ENCODE results near the gene RHOH.

RHOH gene

DNA sequence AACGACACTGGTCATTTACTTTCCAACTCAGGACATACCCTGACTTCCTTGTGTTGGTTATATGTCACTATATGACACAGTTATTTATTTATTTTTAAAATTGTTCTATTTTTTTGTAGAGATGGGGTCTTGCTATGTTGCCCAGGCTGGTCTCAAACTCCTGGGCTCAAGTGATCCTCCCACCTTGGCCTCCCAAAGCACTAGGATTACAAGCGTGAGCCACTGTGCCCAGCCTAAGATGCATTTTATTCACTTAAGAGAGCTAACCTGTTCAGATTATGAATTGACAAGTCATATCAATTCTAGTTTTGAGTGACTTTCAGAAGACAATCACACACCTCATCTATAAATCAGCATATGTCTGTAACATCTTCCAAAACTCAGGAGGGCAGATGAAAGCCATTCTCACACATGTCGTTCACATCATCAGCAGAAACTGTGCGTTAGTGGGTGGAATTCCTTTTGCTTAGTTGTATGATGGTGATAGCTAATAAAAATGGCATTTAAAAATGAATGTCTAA is 9.4 kb upstream of the RHOH start:
- no peak for DNase-seq

DNA sequence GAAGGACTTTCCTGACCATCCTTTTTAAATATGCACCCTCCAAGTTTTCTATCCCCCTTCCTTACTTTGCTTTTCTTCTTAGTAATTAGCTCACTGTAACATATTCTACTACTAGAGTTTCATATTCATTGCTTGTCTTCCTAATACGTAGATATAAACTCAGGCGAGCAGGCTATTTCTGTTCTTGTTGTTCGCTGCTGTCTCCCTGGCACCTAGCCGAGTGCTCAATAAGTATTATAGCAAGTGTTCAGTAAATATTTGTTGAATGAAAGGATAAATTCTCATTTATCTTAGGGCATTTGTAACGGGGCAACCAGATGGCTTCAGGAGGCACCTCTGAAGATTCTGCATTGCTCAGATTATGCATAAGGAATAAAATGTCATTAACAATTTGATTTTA is 6.8 kb upstream of the RHOH start:
- peak in 1 of 56 donors; percentile 38 for DNase-seq

DNA sequence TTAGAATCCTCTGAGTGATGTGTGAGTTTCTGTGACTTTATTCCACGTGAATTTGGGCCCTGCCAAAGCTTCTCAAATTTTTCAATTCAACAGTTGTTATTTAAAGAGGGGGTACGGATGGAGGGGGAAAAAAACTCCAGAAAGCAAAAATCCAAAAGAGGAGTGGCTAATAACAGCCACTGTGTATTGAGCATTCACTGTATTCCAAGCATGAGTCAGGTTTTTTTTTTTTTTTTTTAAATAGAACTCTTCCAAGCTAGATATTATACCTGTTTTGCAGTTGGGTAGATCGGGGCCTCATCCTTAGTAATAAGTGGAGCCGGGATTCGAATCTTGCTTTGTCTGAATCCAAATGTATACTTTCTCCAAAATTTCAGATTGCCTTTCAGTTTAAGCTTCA is 6.4 kb upstream of the RHOH start:
- no peak for DNase-seq

DNA sequence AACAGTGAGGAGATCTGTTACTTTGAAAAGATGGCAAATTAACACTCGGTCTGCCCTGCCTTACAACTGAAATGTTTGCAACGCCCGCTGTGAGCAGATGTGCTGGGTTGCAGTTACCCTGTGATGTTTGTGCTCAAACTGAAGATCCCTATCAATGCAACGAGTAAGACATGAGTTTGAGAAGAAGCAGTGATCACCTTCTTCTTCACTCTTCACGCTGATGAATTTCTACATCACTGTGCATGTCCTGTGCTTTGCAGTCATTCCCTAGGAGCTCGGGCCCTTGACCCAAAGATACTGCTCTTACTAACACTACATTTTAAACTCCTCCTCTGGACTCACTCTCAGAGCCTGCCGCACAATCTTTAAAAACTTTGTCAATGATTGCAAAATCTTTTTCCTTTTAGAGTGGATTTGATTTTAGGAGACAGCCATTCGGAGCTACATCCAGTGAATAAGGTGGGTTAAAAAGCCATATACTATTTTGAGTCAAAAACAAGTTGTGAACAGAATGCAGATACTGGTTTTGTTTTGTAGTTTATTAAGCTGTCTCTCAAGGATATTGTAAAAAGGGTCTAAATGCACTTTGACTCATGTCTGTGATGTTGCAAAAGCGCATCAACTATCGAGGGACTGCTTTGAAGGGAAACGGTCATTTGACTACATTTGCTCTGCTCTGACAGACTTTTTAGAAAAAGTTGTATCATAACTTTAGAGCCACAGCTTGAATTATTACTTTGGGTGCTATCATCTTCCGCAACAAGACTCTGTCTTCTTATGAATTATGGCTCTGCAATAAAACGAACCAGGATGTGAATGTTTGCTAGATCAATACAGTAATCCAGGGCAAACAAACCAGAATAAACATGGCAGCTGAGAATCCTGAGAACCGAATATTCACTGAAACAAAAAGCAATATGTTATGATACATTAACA is 5.7 kb upstream of the RHOH start:
- DNase-seq = no peak

DNA sequence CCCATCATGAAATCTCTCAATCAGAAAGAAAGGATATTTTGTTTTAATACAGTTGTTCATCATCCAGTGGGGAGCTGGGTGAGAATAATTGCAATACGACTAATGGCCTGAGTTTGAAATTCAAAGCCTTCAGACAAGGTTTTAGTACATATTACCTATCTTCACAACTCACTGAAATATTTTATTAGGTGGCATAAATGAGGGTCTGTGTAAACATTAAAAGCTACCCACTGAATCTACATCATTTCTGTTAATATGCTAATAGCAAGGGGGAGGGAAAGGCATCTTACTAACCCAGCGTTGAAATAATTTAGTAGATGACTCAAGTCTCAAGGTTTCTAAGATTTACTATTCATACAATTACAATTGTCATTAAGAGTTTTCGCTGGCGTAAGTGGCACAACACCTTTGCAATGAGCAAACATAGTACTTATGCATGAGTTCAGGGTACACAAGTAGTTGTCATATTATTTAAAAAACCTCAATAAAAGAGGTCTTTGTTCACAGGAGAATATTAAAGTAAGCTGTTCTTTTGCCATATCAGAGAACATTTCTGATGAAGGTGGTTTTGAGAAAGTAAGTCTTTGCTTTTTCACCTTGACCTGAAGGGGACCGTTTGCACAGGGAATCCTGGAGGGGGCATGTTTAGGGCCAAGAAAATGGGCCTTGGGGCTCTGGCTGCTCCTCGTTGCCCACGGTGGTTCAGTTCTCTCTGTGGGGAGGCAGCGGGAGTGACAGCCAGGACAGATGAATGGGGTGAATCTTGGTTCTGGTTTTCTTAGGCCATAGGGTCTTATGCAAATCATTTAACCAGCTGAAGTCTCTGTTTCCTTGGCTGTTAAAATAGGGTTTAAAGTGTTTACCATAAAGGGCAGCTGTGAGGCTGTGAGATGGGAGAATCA is 4.5 kb upstream of the RHOH start:
- no peak for DNase-seq

DNA sequence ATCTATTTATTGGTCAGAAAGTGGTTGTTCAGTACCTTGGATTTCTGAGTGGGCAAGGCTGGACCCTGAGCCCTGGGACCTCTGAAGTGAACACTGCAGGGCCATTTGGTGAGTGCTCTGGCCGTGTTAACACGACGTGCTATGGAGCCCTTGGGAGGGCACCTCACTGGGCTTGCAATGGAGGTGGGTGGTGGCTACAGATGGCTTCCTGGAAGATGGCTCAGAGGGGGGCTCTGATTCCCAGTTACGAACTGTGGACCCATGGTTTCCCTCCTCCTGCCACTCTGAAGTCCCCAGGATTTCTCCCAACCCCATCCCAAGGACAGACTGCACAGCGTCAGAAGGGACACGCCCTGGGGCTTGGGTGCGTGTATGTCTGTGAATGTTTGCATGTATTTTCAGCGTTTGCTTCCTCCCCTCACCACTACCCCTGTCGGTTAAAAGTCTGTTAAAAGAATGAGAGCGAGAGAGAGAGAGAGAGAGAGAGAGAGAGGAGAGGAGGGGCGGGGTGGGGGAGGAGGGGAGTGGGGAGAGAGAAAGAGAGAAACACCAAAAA is 3.7 kb upstream of the RHOH start:
- DNase-seq = no peak

DNA sequence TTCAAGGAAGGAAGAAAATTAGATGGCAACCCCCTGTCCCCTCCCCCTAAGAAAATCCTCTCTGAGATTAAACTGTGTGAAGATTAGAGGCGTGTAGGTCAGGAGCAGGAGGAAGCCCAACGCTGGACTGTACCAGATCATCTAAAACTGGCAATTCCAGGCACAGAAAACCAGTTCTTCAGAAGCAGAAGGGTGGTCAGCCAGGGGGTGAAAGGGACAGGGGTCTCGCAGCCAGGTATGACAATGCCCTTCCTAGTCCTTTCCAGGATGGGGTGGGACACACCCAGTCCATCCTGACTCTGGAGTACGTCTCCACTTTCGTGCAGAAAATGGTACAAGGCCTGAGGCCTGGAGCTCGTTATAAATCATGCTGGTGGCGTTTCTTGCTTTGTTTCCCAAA is 3.3 kb upstream of the RHOH start:
- no peak for DNase-seq

DNA sequence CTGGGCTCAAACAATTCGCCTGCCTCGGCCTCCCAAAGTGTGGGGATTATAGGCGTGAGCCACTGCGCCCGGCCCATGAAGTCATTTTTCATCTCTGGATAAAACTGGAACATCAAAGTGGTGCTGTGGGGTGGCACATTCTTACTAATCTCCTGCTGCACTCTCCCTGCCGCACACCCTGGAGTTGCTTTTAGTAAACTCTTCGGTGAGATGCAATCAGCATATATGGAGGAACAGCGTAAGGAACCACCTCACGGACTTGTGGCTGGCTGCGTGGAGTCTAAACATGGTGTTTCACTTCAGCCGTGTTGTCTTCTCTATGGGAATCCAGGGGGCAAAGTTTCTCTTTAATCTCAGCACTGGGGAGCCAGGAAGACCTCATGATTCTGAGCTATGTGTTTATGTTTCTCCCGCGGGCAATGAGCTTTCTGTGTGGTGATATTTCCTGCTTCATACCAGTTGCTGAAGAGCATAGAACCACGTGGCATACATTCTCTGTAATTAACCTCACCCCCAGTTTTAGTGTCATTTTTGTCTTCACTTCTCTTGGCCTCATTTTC is 2.1 kb upstream of the RHOH start:
- no peak for DNase-seq

DNA sequence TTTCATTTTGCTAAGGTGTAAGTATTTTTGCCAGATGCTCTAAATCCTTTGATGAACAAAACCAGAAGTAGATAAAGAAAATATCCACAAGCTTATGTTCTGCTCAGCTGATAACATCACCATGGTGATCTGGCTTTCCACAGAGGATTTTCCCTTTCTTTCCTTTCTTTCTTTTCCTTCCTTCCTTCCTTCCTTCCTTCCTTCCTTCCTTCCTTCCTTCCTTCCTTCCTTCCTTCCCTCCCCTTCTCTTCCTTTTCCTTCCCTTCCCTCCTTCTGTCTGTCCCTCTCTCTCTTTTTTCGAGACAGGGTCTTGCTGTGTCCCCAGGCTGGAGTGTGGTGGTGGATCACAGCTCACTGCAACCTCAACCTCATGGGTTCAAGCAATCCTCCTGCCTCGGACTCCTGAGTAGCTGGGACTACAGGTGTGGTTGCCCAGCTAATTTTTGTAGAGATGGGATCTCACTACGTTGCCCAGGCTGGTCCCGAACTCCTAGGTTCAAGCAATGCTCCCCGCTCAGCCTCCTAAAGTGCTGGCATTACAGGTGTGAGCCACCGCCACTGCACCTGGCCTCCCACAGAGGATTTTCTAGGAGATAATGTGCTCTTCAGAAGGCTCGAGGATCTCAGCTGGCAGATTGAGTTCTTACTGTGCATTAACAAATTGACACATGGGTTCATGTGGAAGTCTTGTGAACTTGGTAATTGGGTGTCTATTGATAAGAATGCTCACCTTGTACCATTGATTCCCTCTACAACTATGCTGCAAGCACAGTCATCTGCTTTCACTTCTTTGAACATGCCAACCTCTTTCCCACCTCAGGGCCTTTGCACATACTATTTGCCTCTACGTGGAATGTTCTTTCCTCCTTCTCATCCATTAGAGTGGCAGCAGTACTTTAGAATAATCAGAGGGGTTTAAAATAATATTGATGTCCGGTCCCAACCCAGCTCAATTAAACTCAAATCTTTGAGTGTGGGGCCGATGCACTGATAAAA is 1.4 kb upstream of the RHOH start:
- DNase-seq = no peak

DNA sequence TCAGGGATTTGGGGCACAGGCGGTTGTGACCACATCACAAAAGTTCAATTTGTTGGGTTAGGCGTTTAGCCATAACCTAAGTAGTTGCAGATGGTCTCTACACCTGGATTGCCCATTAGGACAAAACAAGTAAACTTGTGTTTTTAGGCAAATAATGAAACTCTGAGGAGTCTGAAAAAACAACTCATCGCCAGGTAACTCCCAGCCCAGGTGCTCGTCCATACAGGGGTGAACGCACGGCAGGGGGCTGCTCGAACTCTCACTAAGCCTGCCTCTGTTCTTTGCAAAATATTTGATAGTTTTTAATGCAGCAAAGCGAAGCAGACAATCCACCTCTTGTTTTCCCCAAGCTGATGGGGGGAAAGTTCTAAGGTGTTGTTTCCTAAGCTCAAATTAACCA is 559 bp upstream of the RHOH start:
- DNase-seq = no peak

DNA sequence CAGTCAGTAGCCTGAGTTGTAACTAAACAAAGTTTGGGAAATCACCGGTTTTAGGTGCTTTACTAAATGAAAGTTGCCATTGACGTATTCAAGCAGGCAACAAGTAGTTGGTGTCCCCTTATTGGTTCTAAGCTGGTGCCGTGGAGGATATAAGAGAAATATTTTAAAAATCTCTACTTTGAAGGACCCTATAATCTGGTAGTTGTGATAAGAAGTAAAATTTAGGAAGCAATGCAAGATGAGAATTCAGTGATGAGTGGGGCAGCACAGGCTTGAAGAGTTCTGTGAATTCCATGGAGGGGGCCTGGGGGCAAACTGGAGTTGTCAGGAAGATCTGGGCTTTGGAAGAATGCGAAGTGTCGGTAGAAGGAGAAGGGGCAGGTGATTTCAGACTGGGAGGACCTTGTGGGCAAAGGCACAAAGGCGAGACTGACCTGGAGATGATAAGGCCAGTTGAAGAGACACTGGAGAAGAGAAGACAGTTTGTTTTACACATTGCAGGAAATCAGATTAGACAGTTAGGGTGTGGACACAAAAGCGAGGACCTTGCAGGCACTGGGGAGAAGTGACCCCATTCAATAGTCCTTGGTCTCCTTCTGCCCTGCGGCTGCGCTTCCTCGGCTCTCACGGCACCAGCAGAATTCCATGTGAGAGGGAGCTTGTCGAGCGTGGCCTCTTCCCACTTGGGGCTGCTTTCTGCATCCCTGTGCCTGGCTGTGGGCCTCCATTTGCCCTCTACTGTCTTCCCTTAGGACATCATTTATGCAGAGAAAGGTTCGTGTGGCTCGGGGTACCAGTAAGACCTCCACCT is 1.3 kb downstream of the RHOH start:
- no peak for DNase-seq

DNA sequence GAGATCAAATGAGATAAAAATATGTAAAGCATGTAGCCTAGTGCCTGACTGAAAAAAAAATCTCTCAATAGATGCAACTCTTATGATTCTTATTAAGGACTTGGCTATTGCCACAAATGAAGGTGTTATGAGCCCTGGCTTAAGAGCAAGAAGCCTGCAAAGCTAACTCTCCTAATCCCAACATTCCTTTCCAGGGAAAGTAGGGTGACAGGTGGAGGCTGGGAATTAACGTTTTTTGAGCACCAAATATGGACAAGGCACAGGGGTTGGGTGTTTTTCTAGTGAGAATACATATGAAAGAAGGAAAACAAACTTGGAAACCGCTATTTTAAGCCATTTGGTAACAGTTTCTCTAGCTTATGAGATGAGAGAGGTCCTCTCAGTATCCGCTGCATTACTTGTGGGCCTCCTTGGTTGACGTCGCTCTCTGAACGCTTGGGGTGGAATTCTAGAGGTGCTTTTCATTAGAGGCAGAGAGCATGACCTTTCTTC is 2.4 kb downstream of the RHOH start:
- DNase-seq = no peak

DNA sequence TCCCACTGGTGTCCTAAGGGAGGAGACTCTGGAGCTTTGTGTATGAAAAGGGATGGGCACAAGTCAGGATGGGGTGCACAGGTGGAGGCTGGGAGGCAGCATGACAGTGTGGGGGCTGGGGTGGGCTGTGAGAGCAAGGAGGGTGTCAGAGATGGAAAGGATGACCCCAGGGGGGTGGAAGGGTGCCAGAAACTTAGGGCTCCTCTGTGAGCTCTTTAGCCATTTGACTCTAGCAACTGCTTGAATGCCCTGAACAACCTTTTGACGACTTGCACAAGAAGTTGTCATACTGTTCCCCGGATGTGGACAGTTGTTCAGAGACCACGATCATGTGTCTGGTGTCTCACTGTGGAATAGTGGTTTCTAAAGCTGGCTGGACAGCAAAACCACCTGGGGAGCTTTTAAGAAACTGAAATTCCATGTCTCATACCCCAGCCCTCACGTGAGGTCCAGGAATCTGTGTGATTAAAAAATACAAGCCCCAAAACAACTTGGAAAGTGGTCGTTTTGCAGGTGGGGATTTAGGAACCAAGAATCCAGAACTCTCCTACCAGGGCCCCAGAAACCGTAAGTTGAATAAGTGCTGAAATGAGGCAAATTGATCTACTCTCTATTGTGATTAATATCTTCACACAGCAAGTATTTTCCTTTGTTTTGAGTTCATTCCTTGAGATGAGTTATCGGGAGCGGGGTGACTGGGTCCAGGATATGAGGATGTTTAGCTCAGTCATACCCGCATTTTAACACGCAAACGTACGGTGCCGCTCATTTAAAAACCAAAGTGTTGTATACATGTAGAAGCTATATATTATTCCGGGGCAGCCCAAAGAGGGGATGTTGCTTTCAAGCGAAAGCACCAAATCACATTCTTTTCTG is 3.4 kb downstream of the RHOH start:
- DNase-seq = peak in 2 of 56 donors; percentile 0 to 4

DNA sequence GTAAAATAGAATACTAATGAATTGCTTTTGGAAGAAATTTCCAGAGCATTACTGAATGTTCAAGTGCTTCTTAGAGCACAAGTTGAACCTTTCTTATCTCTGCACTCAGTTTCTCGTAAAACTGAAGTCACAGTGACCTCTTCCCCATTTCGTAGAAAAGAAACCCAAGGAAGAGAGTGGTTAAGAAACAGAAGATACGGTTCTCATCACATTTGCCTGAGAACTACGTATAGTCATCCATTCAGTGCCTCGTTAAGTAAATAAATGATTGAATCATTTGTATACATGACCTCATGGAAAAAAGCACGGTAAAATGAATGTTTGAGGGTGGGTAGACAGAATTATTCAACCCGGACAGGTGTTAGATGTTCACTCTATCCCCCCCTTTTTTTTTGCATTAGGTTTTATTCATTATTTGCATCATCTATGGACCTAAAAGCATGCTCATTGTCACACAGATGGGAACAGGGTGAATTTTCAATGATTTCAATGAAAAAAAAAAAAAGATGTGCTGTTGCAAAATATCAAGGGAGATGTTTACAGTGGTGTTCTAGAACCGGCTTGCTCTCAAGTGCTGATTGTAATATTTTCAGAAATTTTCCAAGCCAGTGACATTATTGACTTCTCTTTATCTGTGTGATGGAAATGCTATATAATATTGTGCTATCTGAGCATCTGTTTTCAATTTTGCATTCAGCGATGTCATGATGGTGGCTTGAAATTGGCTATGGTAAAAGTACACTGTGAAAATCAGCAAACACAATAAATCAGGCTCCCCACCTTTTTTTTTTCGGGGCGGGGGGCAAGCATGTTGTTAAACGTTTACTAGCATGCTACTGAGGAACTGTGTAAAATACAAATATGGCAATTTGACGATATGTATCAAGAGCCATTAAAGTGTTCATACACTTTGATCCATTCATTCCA is 4.3 kb downstream of the RHOH start:
- no peak for DNase-seq

DNA sequence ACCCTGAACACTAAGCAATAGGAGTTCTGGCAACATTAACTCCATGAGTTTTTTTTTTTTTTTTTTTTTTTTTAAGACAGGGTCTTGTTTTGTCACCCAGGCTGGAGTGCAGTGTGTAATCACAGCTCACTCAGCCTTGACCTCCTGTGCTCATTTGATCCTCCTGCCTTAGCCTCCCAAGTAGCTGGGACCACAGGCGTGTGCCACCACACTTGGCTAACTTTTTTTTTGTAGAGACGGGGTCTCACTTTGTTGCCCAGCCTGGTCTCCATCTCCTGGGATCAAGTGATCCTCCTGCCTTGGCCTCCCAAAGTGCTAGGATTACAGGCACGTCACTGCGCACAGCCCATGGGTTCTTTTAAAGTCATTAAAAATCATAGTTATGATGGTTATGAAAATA is 5.1 kb downstream of the RHOH start:
- no peak for DNase-seq

DNA sequence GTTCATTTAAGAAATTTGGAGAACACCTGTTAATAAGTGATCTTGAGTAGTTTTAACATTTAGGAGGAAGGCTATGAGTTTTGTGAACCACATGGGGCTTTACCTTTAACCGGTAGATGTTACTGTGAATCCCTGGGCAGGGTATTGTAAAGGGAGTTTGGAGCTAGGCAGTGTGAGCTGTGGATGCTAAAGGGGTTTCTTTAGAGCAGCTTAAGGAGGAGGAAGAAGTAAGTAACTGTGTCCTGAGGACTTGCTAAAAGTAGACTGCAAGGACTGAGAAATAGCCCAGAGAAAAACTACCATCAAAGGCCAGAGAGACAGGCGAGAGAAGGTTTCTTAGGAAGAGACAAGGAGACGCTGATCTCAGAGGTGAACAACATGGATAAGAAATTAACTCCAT is 5.6 kb downstream of the RHOH start:
- no peak for DNase-seq
